ENCODE measurements around the gene HTR1B. TPM values are rescaled to one million over a fixed set of nuclear protein-coding genes. Genes with fewer than 3 reads are reported as not detected.
A peak's percentile ranks its signal among the peaks of the same experiment; 100 is the strongest.

HTR1B gene
- total and polyA plus RNA-seq, 10 of the 15 experiments (the other 5 are each of a cell fraction or from before 2014, with no cell fraction given) = 0.98 TPM; not detected in 9

- Histone ChIP-seq H2AFZ (ENCODE audit: control insufficient read depth, low read depth, low read length) (peak overlapping the region; percentile 97), H3K4me2 (ENCODE audit: control insufficient read depth, insufficient read depth) (peak overlapping the region; percentile 23), H3K4me1 (ENCODE audit: control insufficient read depth, insufficient read depth, low read length) (no peaks in the 10 kb centered on the region), H3K9ac (ENCODE audit: control insufficient read depth, insufficient read depth, low read length) (peak overlapping the region; percentile 67), H3K79me2 (ENCODE audit: control insufficient read depth, insufficient read depth, low read length) (no peaks in the 10 kb centered on the region), H4K20me1 (ENCODE audit: control insufficient read depth, insufficient read depth) (no peaks in the 10 kb centered on the region), H3K9me3 (replicated peaks; ENCODE audit: control insufficient read depth, insufficient read depth, low read length) (no peaks in the 10 kb centered on the region; the same call in 2 of the 3 replicates), H3K36me3 (ENCODE audit: control insufficient read depth in 2 of 2, insufficient read depth in 2 of 2, low read length in 1 of 2) (no peaks in the 10 kb centered on the region), H3K27me3 (replicated peaks in 1 of 2; ENCODE audit: control insufficient read depth in 2 of 2, insufficient read depth in 2 of 2, low read length in 1 of 2) (peaks cover 12 to 16% of the 10 kb centered on the region in 2 experiments), H3K27ac (ENCODE audit: control insufficient read depth, insufficient read depth) (no peak overlapping the region), H3K4me3 (peak overlapping the region; percentile 63)
- no TSS peak for BruUV-seq (replicated peaks)
- ChIA-PET SMC1A (ENCODE audit: uncharacterized antibody, unreplicated experiment) (interaction anchor here (0.6 to 8.1 kb wide), 38 partner anchors 10 to 1147 kb away, joined by 3 to 73 read pairs (median 4); no protein-coding TSS in a partner anchor), CTCF (interaction anchor here (0.6 to 6.6 kb wide), 36 partner anchors 12 to 1369 kb away, joined by 3 to 87 read pairs (median 4); no protein-coding TSS in a partner anchor), RAD21 (ENCODE audit: unreplicated experiment) (interaction anchor here (0.8 to 20.1 kb wide), 26 partner anchors 10 to 467 kb away, joined by 3 to 238 read pairs (median 4); partner anchors contain the start of gene MEI4), POLR2A (interaction anchor here (1.1 to 1.8 kb wide), 2 partner anchors 92 to 96 kb away, joined by 4 to 6 read pairs; no protein-coding TSS in a partner anchor)
- ATAC-seq (peak; percentile 83), DNase-seq (ENCODE audit: low read depth, low spot score) (no peak), FAIRE-seq (peak; percentile 84)
- in situ Hi-C loops (cut with MboI) (loop anchor here (10.0 kb wide), 2 partner anchors 1149 to 1531 kb away; no protein-coding TSS in a partner anchor), intact Hi-C loops (cut with micrococcal nuclease; ENCODE audit: unreplicated experiment) (loop anchor here (1.0 to 10.0 kb wide), 4 partner anchors 156 to 1531 kb away; no protein-coding TSS in a partner anchor)
- WGBS (ENCODE audit: insufficient coverage, insufficient replicate concordance, low lambda C conversion rate, missing lambda C conversion rate) = 2% methylated on average over 14 of the region's 17 CpGs
- TF ChIP-seq GATAD2B (conservative IDR thresholded peaks at IDR 0.05; ENCODE audit: low read depth) = 0 out of 2 replicates have a peak, but pooled peaks have one; percentile 49
- peak; percentile 48; the same call in 1 of the 2 replicates for TF ChIP-seq NBN (IDR thresholded peaks at IDR 0.05)
- TF ChIP-seq BCLAF1 (IDR thresholded peaks at IDR 0.05) = no peak
- peak; percentile 44; the same call in 1 of the 2 replicates for TF ChIP-seq SMC3 (IDR thresholded peaks at IDR 0.05; ENCODE audit: borderline replicate concordance, low read length)
- no peak; the same call in 1 of the 2 replicates for TF ChIP-seq NR2F1 (conservative IDR thresholded peaks at IDR 0.05)
- TF ChIP-seq USF2 (IDR thresholded peaks at IDR 0.05; ENCODE audit: borderline replicate concordance, low read depth, low read length) = no peak
- TF ChIP-seq ATF2 (IDR thresholded peaks at IDR 0.05; ENCODE audit: low read length) = 0 out of 2 replicates have a peak, but pooled peaks have one; percentile 33
- TF ChIP-seq IKZF1 (conservative IDR thresholded peaks at IDR 0.05) = peak; percentile 96
- peak; percentile 76 for TF ChIP-seq RAD21 (IDR thresholded peaks at IDR 0.05; ENCODE audit: insufficient read depth, low read depth, low read length)
- 0 out of 2 replicates have a peak, but pooled peaks have one; percentile 11 for TF ChIP-seq MTA2 (IDR thresholded peaks at IDR 0.05; ENCODE audit: low read depth)
- peak; percentile 93 for TF ChIP-seq SMARCA5 (IDR thresholded peaks at IDR 0.05)
- TF ChIP-seq CBFB (IDR thresholded peaks at IDR 0.05; ENCODE audit: low read depth) = no peak
- TF ChIP-seq RELB (IDR thresholded peaks at IDR 0.05; ENCODE audit: low read depth) = peak; percentile 80
- TF ChIP-seq EED (IDR thresholded peaks at IDR 0.05; ENCODE audit: low read depth) = peak; percentile 76
- TF ChIP-seq EZH2 (IDR thresholded peaks at IDR 0.05; ENCODE audit: borderline replicate concordance, control insufficient read depth, low read depth, low read length) = 0 out of 2 replicates have a peak, but pooled peaks have one; percentile 69
These were observed 2.8 kb upstream of the HTR1B start for GRCh38 chr6:77466055-77466450.
